Right renal pelvis (tissue), 4 donors: ENCODE data around the gene DENND2A. TPM values are rescaled to one million over a fixed set of nuclear protein-coding genes. Genes with fewer than 3 reads are reported as not detected.
"Not testable (repeated sequence)": the region's sequence is repeated elsewhere in the genome, so short reads cannot be mapped to it uniquely, and the experiment has no call there.

ENCODE experiments used
- DNase-seq, 4 donors: peaks; one replicate each; pipeline ENCODE4 v3.0.0-alpha.2; 2013; ENCODE audit warnings: low read depth in 4 of 4, low spot score in 3 of 4, missing footprints in 1 of 4
- polyA plus RNA-seq, 4 donors: library from polyadenylated mRNA; unstranded; fragments of 120-200 nt; gene quantifications; one replicate each; pipeline ENCODE4 v1.2.1, GENCODE V29; 2013; ENCODE audit not compliant: insufficient read length in 4 of 4

The DENND2A gene
- polyA plus RNA-seq, 4 donors, result 38.3 to 42.6 (median 40.2) TPM

- DNase-seq, result no peak
Measured at GRCh38 chr7:140595468-140596092, 45.0 kb downstream of the DENND2A start.

DNA sequence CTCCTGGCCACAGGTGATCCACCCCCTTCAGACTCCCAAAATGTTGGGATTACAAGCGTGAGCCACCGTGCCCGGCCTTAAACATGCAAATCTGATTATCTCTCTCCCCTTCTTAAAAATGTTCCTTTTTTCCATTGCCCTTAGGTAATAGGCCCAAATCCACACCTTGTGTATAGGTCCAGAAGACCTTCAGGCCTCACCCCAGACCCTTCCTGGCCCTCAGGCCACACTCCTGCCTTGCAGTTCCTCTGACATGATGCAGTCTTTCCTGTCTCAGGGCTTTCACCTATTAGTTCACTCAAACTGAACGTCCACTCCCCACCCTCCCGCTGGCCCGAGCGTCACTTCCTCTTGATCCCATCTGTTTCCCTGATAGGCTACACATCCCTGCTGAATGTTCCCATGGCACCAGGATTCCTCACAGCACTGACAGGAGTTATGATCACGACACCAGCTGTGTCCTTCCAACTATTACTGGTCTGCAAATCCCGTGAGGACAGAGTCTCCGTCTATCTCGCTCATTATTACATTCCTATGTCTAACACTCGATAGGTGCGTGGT lies 46.4 kb downstream of the DENND2A start:
- no peak for DNase-seq

GRCh38 chr7:140593672-140593982 lies 47.0 kb downstream of the DENND2A start:
- DNase-seq, result no peak

GRCh38 chr7:140592964-140593671 lies 47.5 kb downstream of the DENND2A start:
- no peak for DNase-seq

GRCh38 chr7:140591180-140591902 lies 49.3 kb downstream of the DENND2A start:
- no peak for DNase-seq

- DNase-seq, result no peak
Measured at GRCh38 chr7:140587243-140587642, 53.4 kb downstream of the DENND2A start.

DNA sequence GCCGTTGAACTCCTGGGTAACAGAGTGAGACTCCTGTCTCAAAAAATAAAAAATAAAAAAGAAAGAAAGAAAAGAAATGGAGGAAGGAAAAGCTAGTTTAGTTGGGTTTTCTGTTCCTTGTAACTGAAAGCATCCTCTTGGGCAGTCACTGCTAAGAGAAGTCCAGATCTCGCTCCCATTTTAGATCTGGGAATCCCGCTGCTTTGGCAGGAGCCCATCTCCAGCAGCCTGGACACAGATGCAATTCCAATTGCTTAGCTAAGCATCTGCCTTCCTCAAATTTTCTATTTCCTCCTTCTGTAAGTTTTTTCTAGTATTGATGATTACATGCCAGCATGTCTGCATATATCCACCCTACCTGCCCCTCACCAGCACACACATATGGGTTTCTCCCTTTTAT lies 54.1 kb downstream of the DENND2A start:
- no peak for DNase-seq

DNA sequence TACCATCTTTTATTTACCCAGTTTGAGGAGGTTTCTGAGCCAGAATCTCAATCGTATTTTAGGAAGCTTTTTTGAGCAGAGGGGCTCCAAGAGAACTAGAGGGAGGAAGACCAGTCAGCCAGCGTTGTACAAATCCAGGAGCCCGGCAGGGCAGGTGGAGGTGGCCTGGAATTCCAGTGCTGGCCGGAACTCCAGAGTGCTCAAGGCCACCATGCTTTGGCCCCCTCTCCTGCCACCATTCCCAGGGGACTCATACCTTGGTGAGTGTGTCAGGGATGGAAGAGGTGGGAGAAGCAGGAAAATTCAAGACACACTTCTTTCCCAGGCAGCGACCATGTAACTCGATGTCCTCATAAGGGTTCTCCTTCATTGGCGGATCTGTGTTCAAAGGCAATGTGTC lies 55.3 kb downstream of the DENND2A start:
- DNase-seq, result no peak

GRCh38 chr7:140584195-140584851 lies 56.3 kb downstream of the DENND2A start:
- DNase-seq, result no peak

GRCh38 chr7:140581411-140581810 lies 59.2 kb downstream of the DENND2A start:
- DNase-seq, result no peak

DNA sequence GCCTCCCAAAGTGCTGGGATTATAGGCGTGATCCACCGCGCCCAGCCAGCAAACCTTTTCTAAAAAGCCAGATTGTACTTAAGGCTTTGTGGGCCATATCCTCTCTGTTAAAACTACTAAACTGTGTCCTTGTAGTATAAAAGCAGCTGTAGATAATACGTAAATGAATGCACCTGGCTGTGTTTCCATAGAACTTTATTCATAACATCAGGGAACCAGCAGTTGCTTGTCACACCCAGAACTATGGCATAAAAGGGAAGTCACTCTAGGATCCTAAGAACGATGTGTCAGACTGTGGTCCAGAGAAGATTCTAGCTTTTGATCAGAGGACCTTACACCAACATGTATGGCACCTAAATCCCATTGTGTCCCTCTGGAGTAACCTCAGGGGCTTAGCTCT lies 63.0 kb downstream of the DENND2A start:
- DNase-seq, result no peak

DNA sequence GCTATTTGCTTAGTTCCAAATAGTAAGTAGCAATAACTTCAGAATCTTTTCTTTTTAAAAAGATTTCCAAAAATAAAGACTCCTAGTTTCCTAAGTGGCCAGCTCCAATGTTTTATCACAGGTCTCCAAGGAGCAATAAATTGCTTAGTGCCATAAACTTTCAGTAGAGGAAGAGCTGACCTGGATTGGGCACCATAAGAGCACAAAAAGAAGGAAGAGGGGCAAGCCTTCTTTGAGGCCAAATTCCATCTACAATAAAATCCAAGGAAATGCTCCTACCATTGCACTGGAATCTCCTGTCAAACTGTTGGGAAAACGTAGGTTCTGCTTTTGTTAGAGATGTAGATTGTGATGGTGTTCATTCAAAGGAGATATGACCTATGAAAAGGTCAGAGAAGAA lies 64.0 kb downstream of the DENND2A start:
- no peak for DNase-seq

GRCh38 chr7:140571538-140572122 lies 69.0 kb downstream of the DENND2A start:
- DNase-seq, result no peak

- no peak for DNase-seq
Measured at GRCh38 chr7:140570120-140570519, 70.5 kb downstream of the DENND2A start.

- DNase-seq, result no peak
Measured at GRCh38 chr7:140568021-140568813, 72.4 kb downstream of the DENND2A start.

- not testable (repeated sequence) for DNase-seq
Measured at GRCh38 chr7:140566186-140566585, 74.4 kb downstream of the DENND2A start.

DNA sequence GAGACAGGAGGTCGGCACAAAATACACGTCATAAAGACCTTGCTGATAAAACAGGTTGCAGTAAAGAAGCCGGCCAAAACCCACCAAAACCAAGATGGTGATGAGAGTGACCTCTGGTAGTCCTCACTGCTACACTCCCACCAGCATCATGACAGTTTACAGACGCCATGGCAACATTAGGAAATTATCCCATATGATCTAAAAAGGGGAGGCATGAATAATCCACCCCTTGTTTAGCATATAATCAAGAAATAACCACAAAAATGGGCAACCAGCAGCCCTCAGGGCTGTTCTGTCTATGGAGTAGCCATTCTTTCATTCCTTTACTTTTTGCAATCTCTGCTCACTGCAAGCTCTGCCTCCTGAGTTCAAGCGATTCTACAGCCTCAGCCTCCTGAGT lies 74.9 kb downstream of the DENND2A start:
- not testable (repeated sequence) for DNase-seq

- DNase-seq, result no peak
Measured at GRCh38 chr7:140564643-140565042, 76.0 kb downstream of the DENND2A start.

- no peak for DNase-seq
Measured at GRCh38 chr7:140562926-140563481, 77.6 kb downstream of the DENND2A start.

DNA sequence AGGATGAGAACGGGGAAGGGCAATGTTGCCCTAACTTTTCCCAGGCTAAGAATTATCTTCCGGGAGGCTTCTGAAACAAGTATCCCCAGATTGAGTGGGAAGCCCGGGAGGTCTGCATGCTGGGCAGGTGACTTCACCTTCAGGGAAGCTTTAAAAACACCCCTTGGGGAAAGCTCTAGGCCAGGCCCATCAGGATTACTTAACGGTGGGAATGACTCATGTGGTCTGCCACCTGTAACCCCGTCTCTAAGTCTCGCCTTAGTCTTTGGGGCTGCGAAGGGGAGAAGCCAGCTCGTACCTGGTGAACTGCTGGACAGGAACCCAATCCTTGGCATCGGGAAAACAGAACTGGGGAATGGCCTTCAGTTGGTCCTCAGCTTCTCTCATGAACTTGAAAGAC lies 81.2 kb downstream of the DENND2A start:
- no peak for DNase-seq
